Activated CD8-positive, alpha-beta memory T cell treated with anti-CD3 and anti-CD28 coated beads, Interleukin-2, amount 50 U/mL, for 1 hour (primary cell): Measurements from ENCODE around the gene FAM221B.

ENCODE experiments used
- DNase-seq: peaks from one replicate; pipeline ENCODE4 v3.0.0-alpha.2; 2020; ENCODE audit errors: extremely low read depth

Gene FAM221B

GRCh38 chr9:35847792-35848572 is 19.4 kb upstream of the FAM221B start:
- no peak for DNase-seq

- no peak for DNase-seq
Observed at GRCh38 chr9:35845824-35846771, 17.6 kb upstream of the FAM221B start.

GRCh38 chr9:35844628-35845270 is 16.2 kb upstream of the FAM221B start:
- peak; percentile 12 for DNase-seq

- DNase-seq = no peak
Observed at GRCh38 chr9:35842795-35843194, 14.3 kb upstream of the FAM221B start.

GRCh38 chr9:35842020-35842745 is 13.7 kb upstream of the FAM221B start:
- DNase-seq = no peak

- no peak for DNase-seq
Observed at GRCh38 chr9:35841645-35841900, 13.0 kb upstream of the FAM221B start.

- DNase-seq = no peak
Observed at GRCh38 chr9:35840881-35841644, 12.5 kb upstream of the FAM221B start.

- no peak for DNase-seq
Observed at GRCh38 chr9:35839926-35840325, 11.4 kb upstream of the FAM221B start.

GRCh38 chr9:35836595-35836994 is 8.1 kb upstream of the FAM221B start:
- no peak for DNase-seq

- DNase-seq = no peak
Observed at GRCh38 chr9:35835766-35836165, 7.2 kb upstream of the FAM221B start.

- DNase-seq = no peak
Observed at GRCh38 chr9:35835216-35835632, 6.7 kb upstream of the FAM221B start.

- no peak for DNase-seq
Observed at GRCh38 chr9:35834260-35835215, 6.0 kb upstream of the FAM221B start.

- no peak for DNase-seq
Observed at GRCh38 chr9:35832814-35833213, 4.3 kb upstream of the FAM221B start.

- DNase-seq = no peak
Observed at GRCh38 chr9:35831040-35831439, 2.5 kb upstream of the FAM221B start.

- no peak for DNase-seq
Observed at GRCh38 chr9:35829764-35830096, 1.2 kb upstream of the FAM221B start.

- peak; percentile 86 for DNase-seq
Observed at GRCh38 chr9:35829084-35829763, 692 bp upstream of the FAM221B start, which contains the start of gene TMEM8B. Gene TMEM8B, plus strand, starts transcription at chr9:35829228. Its CDS starts 220 bp downstream, at chr9:35829448.

GRCh38 chr9:35827486-35827885 is 1.0 kb downstream of the FAM221B start:
- no peak for DNase-seq

GRCh38 chr9:35826071-35826701 is 2.3 kb downstream of the FAM221B start:
- no peak for DNase-seq

GRCh38 chr9:35822926-35823325 is 5.6 kb downstream of the FAM221B start:
- no peak for DNase-seq
